K562 (cell line): ENCODE data around the gene LRCH1. TPM values are rescaled to one million over a fixed set of nuclear protein-coding genes. Genes with fewer than 3 reads are reported as not detected.

ENCODE experiments used
- PRMT5 ChIP-seq: sonication (generic); formaldehyde crosslinking; IDR thresholded peaks from 2 replicates; pipeline ENCODE4 v1.5.0; 2020; ENCODE audit warnings: missing genetic modification reagents
- ZNF217 ChIP-seq: sonication (generic); formaldehyde crosslinking; IDR thresholded peaks from 2 replicates; pipeline ENCODE4 v1.8.0; 2022; ENCODE audit warnings: mild to moderate bottlenecking, missing genetic modification reagents
- polyA plus RNA-seq, 8 experiments: library from polyadenylated mRNA; depleted of rRNA in 4 of 8; stranded (reverse) in 5 of 8; unstranded in 3 of 8; fragments of >200 nt; fragmentation: Nextera tagmentation in 2 of 8; fragmentation: Illumina TruSeq in 1 of 8; extraction: Ambion mirVana in 2 of 8; extraction: Trizol in 1 of 8; gene quantifications; 2 replicates each; pipeline versions ENCODE4 v1.2.1 to v1.2.3, GENCODE V29; 2011 to 2014; ENCODE audit warnings: inconsistent platforms in 1 of 8, missing spikeins in 1 of 8
- total RNA-seq, 7 experiments: library from RNA; depleted of rRNA in 6 of 7; stranded (reverse); fragments of >200 nt in 6 of 7; fragmentation: Illumina TruSeq in 2 of 7; extraction: Trizol in 2 of 7; gene quantifications; 2 replicates each; pipeline versions ENCODE4 v1.2.1 to v1.2.3, GENCODE V29; 2011 to 2021; ENCODE audit warnings: low replicate concordance in 1 of 7
- TF ChIP-seq, protein P1 (sequence below), 2 experiments: fragments of 450-650 bp; IDR thresholded peaks; 2 replicates each; pipeline ENCODE4 v1.6.1; 2016; ENCODE audit warnings: mild to moderate bottlenecking in 2 of 2, borderline replicate concordance in 1 of 2, low read depth in 1 of 2, moderate library complexity in 1 of 2

LRCH1 gene
- total and polyA plus RNA-seq, 9 of the 15 experiments (the other 6 are each of a cell fraction or from before 2014, with no cell fraction given), result 1.1 to 6.8 (median 3.7) TPM

DNA sequence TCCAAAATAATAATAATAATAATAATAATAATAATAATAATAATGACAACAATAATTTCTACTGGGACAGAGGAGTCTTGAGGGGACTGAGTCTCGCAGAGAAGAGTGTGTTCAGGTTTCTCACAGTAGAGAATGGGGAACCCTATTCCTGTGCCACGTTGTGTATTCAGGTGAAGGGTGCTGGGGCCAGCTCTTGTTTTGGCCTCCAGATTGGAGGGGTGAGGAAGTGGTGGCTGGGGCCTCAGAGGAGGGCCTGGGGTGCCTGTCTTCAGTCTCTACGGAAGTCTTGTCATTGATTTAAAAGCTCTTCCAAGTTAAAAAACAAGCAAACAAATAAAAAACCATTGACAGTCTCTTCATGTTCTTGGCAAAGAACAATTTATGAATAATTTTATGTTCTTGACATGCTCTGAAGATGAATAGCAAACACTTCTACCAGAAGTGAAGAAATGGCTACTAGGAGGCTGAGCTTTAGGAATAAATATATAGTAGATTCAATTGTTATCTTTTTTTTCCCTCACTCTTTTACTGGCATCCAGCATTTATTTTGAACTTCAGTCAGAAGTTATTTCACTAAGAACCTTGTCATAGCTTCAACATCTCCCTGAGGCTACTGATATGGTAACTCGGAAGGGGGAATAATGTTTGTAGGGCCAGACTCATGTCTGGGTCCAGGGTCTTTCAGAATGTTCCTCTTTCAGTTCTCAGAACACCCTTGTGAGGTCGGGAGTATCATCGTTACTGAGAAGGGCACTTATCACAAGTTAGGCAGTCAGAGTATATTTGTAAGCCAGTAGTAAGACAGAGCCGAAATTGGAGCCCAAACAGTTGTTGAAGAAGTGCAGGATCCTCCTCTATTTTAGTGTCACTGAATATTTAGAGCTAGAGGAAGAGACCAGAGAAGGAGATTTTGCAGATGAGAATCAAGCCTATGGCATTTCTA, 13.1 kb downstream of the LRCH1 start (continued):
- TF ChIP-seq, protein P1, sequence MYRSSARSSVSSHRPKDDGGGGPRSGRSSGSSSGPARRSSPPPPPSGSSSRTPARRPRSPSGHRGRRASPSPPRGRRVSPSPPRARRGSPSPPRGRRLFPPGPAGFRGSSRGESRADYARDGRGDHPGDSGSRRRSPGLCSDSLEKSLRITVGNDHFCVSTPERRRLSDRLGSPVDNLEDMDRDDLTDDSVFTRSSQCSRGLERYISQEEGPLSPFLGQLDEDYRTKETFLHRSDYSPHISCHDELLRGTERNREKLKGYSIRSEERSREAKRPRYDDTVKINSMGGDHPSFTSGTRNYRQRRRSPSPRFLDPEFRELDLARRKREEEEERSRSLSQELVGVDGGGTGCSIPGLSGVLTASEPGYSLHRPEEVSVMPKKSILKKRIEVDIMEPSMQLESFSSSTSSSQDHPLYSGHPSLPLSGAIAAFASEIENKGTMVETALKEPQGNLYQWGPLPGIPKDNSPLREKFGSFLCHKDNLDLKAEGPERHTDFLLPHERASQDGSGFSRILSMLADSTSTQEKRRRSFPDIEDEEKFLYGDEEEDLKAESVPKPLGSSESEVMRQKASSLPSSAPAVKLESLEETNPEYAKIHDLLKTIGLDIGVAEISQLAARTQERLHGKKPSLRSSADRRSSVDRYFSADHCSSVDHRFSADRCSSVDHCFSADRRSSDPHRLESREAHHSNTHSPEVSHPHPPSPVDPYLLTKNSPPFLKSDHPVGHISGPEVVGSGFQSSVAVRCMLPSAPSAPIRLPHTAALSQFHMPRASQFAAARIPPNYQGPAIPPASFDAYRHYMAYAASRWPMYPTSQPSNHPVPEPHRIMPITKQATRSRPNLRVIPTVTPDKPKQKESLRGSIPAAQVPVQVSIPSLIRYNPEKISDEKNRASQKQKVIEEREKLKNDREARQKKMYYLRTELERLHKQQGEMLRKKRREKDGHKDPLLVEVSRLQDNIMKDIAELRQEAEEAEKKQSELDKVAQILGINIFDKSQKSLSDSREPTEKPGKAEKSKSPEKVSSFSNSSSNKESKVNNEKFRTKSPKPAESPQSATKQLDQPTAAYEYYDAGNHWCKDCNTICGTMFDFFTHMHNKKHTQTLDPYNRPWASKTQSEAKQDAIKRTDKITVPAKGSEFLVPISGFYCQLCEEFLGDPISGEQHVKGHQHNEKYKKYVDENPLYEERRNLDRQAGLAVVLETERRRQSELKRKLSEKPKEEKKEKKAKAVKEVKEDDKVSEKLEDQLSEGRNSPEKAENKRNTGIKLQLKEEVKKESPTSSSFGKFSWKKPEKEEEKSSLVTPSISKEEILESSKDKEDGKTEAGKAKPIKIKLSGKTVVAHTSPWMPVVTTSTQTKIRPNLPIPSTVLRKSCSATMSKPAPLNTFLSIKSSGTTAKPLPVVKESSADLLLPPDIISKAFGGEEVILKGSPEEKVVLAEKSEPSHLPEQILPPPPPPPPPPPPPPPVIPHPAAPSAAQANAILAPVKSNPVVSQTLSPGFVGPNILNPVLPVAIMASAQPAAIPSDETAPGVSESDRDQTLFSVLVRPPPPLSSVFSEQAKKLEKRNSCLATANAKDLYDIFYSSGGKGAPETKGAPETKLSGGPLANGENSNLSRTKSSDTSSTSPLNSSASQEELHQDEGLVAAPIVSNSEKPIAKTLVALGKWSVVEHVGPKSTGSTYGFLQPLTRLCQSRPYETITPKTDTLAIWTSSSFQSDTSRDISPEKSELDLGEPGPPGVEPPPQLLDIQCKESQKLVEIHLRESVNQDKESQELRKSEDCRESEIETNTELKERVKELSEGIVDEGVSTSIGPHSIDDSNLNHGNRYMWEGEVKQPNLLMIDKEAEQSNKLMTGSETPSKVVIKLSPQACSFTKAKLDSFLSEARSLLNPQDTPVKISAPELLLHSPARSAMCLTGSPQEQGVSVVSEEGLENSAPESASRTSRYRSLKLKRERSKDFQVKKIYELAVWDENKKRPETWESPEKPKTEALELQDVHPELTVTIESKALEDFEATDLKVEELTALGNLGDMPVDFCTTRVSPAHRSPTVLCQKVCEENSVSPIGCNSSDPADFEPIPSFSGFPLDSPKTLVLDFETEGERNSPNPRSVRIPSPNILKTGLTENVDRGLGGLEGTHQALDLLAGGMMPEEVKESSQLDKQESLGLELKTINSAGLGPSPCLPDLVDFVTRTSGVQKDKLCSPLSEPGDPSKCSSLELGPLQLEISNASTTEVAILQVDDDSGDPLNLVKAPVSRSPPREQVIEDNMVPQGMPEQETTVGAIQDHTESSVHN (IDR thresholded peaks at IDR 0.05; ENCODE audit: borderline replicate concordance in 1 of 2, low read depth in 1 of 2), result no peak
- no peak for TF ChIP-seq PRMT5
- no peak for TF ChIP-seq ZNF217
